ENCODE measurements around the gene SUGCT. TPM values are rescaled to one million over a fixed set of nuclear protein-coding genes. Genes with fewer than 3 reads are reported as not detected.

SUGCT gene
- total RNA-seq, 2 experiments from 2014 or later = 0.76 to 1.5 TPM

- intact Hi-C loops (cut with micrococcal nuclease) = no loop called here
- H3K27me3 Mint-ChIP-seq = no peaks in the 10 kb centered on the region
- H3K4me3 Mint-ChIP-seq = no peak overlapping the region
- no peaks in the 10 kb centered on the region for H3K4me1 Mint-ChIP-seq (ENCODE audit: low read depth)
- no peak overlapping the region for H3K27ac Mint-ChIP-seq
- ChIA-PET POLR2A (no interaction called here), CTCF (no interaction called here)
- no peaks in the 10 kb centered on the region for H3K36me3 Mint-ChIP-seq
- peaks cover 8% of the 10 kb centered on the region for H3K9me3 Mint-ChIP-seq
- DNase-seq = no peak
These were observed 560.2 kb downstream of the SUGCT start for GRCh38 chr7:40694991-40695390.

- H3K27me3 Mint-ChIP-seq = no peaks in the 10 kb centered on the region
- no peaks in the 10 kb centered on the region for H3K36me3 Mint-ChIP-seq
- peaks cover 4% of the 10 kb centered on the region for H3K9me3 Mint-ChIP-seq
- peaks cover 6% of the 10 kb centered on the region for H3K4me1 Mint-ChIP-seq (ENCODE audit: low read depth)
- ChIA-PET CTCF (no interaction called here), POLR2A (no interaction called here)
- H3K4me3 Mint-ChIP-seq = no peak overlapping the region
- intact Hi-C loops (cut with micrococcal nuclease) = no loop called here
- no peak for DNase-seq
- H3K27ac Mint-ChIP-seq = no peak overlapping the region
These were observed 562.8 kb downstream of the SUGCT start for GRCh38 chr7:40697653-40698052.

GRCh38 chr7:40698214-40698920 is 563.6 kb downstream of the SUGCT start:
- Mint-ChIP-seq H3K36me3 (no peaks in the 10 kb centered on the region), H3K4me1 (ENCODE audit: low read depth) (peaks cover 6% of the 10 kb centered on the region), H3K9me3 (peaks cover 4% of the 10 kb centered on the region), H3K27ac (no peak overlapping the region), H3K4me3 (no peak overlapping the region), H3K27me3 (no peaks in the 10 kb centered on the region)
- intact Hi-C loops (cut with micrococcal nuclease) = no loop called here
- ChIA-PET CTCF (no interaction called here), POLR2A (no interaction called here)
- no peak for DNase-seq

GRCh38 chr7:40698921-40699260 is 564.1 kb downstream of the SUGCT start:
- POLR2A ChIA-PET = no interaction called here
- Mint-ChIP-seq H3K9me3 (peaks cover under 1% of the 10 kb centered on the region), H3K27me3 (no peaks in the 10 kb centered on the region), H3K4me1 (ENCODE audit: low read depth) (peaks cover 6% of the 10 kb centered on the region), H3K4me3 (no peak overlapping the region), H3K36me3 (no peaks in the 10 kb centered on the region), H3K27ac (no peak overlapping the region)
- intact Hi-C loops (cut with micrococcal nuclease) = no loop called here
- CTCF ChIA-PET = no interaction called here
- DNase-seq = no peak

- peak; percentile 12 for DNase-seq
- intact Hi-C loops (cut with micrococcal nuclease) = no loop called here
- no peaks in the 10 kb centered on the region for H3K36me3 Mint-ChIP-seq
- no peak overlapping the region for H3K27ac Mint-ChIP-seq
- ChIA-PET POLR2A (no interaction called here), CTCF (no interaction called here)
- H3K9me3 Mint-ChIP-seq = no peaks in the 10 kb centered on the region
- no peak overlapping the region for H3K4me3 Mint-ChIP-seq
- H3K4me1 Mint-ChIP-seq (ENCODE audit: low read depth) = peaks cover 6% of the 10 kb centered on the region
- no peaks in the 10 kb centered on the region for H3K27me3 Mint-ChIP-seq
These were observed 566.0 kb downstream of the SUGCT start for GRCh38 chr7:40700653-40701421.

- Mint-ChIP-seq H3K4me1 (ENCODE audit: low read depth) (peaks cover 6% of the 10 kb centered on the region), H3K4me3 (no peak overlapping the region), H3K27ac (no peak overlapping the region), H3K27me3 (no peaks in the 10 kb centered on the region), H3K9me3 (no peaks in the 10 kb centered on the region), H3K36me3 (no peaks in the 10 kb centered on the region)
- POLR2A ChIA-PET = no interaction called here
- intact Hi-C loops (cut with micrococcal nuclease) = no loop called here
- CTCF ChIA-PET = no interaction called here
- DNase-seq = no peak
These were observed 567.2 kb downstream of the SUGCT start for GRCh38 chr7:40701836-40702551.

GRCh38 chr7:40704172-40704571 is 569.4 kb downstream of the SUGCT start:
- H3K36me3 Mint-ChIP-seq = no peaks in the 10 kb centered on the region
- H3K27ac Mint-ChIP-seq = no peak overlapping the region
- ChIA-PET POLR2A (no interaction called here), CTCF (no interaction called here)
- no peak for DNase-seq
- intact Hi-C loops (cut with micrococcal nuclease) = no loop called here
- H3K27me3 Mint-ChIP-seq = no peaks in the 10 kb centered on the region
- H3K9me3 Mint-ChIP-seq = no peaks in the 10 kb centered on the region
- peaks cover 6% of the 10 kb centered on the region for H3K4me1 Mint-ChIP-seq (ENCODE audit: low read depth)
- no peak overlapping the region for H3K4me3 Mint-ChIP-seq

GRCh38 chr7:40706829-40707228 is 572.0 kb downstream of the SUGCT start:
- no peak for DNase-seq
- Mint-ChIP-seq H3K9me3 (no peaks in the 10 kb centered on the region), H3K27ac (no peak overlapping the region), H3K4me1 (ENCODE audit: low read depth) (no peaks in the 10 kb centered on the region), H3K4me3 (no peak overlapping the region), H3K27me3 (no peaks in the 10 kb centered on the region), H3K36me3 (no peaks in the 10 kb centered on the region)
- intact Hi-C loops (cut with micrococcal nuclease) = no loop called here
- ChIA-PET CTCF (no interaction called here), POLR2A (no interaction called here)

GRCh38 chr7:40709062-40709964 is 574.5 kb downstream of the SUGCT start:
- H3K9me3 Mint-ChIP-seq = no peaks in the 10 kb centered on the region
- CTCF ChIA-PET = no interaction called here
- POLR2A ChIA-PET = no interaction called here
- no peaks in the 10 kb centered on the region for H3K27me3 Mint-ChIP-seq
- no peak overlapping the region for H3K27ac Mint-ChIP-seq
- no peak overlapping the region for H3K4me3 Mint-ChIP-seq
- no peaks in the 10 kb centered on the region for H3K4me1 Mint-ChIP-seq (ENCODE audit: low read depth)
- intact Hi-C loops (cut with micrococcal nuclease) = no loop called here
- no peaks in the 10 kb centered on the region for H3K36me3 Mint-ChIP-seq
- no peak for DNase-seq

GRCh38 chr7:40711706-40712105 is 576.9 kb downstream of the SUGCT start:
- Mint-ChIP-seq H3K27me3 (no peaks in the 10 kb centered on the region), H3K4me3 (no peak overlapping the region), H3K9me3 (no peaks in the 10 kb centered on the region), H3K36me3 (no peaks in the 10 kb centered on the region), H3K4me1 (ENCODE audit: low read depth) (no peaks in the 10 kb centered on the region), H3K27ac (no peak overlapping the region)
- CTCF ChIA-PET = no interaction called here
- POLR2A ChIA-PET = no interaction called here
- intact Hi-C loops (cut with micrococcal nuclease) = no loop called here
- no peak for DNase-seq

GRCh38 chr7:40714363-40715052 is 579.7 kb downstream of the SUGCT start:
- Mint-ChIP-seq H3K27me3 (no peaks in the 10 kb centered on the region), H3K27ac (no peak overlapping the region), H3K4me3 (no peak overlapping the region), H3K9me3 (peaks cover 5% of the 10 kb centered on the region), H3K36me3 (no peaks in the 10 kb centered on the region), H3K4me1 (ENCODE audit: low read depth) (no peaks in the 10 kb centered on the region)
- ChIA-PET CTCF (no interaction called here), POLR2A (no interaction called here)
- no peak for DNase-seq
- intact Hi-C loops (cut with micrococcal nuclease) = no loop called here

- no peaks in the 10 kb centered on the region for H3K4me1 Mint-ChIP-seq (ENCODE audit: low read depth)
- no peak overlapping the region for H3K27ac Mint-ChIP-seq
- intact Hi-C loops (cut with micrococcal nuclease) = no loop called here
- DNase-seq = no peak
- no peaks in the 10 kb centered on the region for H3K27me3 Mint-ChIP-seq
- CTCF ChIA-PET = no interaction called here
- POLR2A ChIA-PET = no interaction called here
- no peaks in the 10 kb centered on the region for H3K36me3 Mint-ChIP-seq
- H3K9me3 Mint-ChIP-seq = peaks cover 6% of the 10 kb centered on the region
- no peak overlapping the region for H3K4me3 Mint-ChIP-seq
These were observed 580.2 kb downstream of the SUGCT start for GRCh38 chr7:40715053-40715430.
